T-helper 2 cell (primary cell): ENCODE data around the gene KLF17.
"Not testable (repeated sequence)": the region's sequence is repeated elsewhere in the genome, so short reads cannot be mapped to it uniquely, and the experiment has no call there.

Experiments used
- DNase-seq, 5 experiments: peaks; one replicate each; pipeline versions ENCODE4 v3.0.0 to v3.0.0-alpha.2; 2012 to 2022

Gene KLF17

DNA sequence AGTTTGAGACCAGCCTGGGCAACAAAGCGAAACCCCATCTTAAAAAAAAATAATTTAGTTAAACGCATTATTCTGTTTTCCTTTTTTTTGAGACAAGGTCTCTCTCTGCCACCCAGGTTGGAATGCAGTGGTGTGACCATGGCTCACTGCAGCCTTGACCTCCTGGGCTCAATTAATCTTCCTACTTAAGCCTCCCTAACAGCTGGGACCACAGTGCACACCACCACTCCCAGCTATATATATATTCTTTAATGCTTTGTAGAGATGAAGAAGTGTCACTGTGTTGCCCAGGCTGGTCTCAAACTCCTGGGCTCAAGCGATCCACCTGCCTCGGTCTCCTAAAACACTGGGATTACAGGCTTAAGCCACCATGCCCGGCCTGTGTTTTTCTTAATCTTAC, 7.7 kb upstream of the KLF17 start:
- no peak for DNase-seq

DNA sequence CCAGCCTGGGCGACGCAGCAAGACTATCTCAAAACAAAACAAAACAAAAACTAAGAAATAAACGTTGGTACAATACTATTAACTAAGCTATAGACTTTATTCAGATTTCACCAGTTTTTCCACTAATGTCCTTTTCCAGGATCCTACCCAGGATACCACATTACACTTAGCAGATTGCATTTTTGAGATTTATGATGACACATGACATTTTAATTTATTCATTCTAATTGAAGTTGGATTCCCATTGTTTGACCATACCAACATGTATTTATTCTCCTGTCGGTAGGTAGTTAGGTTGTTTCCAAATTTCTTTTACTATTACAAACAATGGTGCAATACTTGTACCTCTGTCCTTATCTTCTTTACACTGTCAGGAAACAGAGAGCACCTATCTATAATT, 6.8 kb upstream of the KLF17 start:
- DNase-seq, result no peak

DNA sequence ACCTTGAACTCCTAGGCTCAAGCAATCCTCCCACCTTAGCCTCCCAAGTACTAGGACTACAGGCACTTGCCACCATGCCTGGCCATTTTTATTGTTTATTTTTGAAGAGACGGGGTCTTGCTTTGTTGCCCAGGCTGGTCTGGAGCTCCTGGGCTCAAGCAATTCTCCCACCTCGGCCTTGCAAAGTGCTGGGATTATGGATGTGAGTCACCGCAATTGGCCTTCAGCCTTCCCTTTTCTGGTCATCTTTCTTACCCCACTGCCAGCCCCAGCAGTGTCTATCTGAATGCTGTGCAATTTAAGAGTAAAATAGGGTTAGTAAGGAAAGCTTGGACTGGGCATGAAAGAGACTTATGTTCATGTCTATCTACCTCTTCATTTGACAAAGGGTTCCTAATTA, 6.1 kb upstream of the KLF17 start:
- no peak for DNase-seq

DNA sequence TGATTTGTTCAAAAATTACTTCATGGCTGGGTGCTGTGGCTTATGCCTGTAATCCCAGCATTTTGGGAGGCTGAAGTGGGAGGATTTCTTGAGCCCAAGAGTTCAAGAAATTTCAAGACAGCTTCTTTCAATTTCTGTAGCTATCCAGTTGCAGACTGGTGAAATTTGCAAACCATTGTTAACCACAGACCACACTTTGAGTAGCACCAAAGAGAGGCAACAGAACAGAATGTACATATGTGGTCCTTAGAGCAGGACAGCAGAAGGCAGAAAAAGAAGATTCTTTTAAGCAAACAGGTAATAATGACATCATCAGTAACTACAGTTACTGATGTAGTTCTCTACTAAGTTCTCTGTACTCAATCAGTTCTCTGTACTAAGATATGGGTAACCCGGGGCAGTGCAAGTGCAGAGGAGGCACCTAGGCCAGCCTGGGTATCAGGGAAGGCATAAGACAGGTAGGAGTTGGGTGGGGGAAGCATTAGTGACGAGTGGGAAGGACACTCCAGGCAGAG, 5.5 kb upstream of the KLF17 start:
- no peak for DNase-seq

DNA sequence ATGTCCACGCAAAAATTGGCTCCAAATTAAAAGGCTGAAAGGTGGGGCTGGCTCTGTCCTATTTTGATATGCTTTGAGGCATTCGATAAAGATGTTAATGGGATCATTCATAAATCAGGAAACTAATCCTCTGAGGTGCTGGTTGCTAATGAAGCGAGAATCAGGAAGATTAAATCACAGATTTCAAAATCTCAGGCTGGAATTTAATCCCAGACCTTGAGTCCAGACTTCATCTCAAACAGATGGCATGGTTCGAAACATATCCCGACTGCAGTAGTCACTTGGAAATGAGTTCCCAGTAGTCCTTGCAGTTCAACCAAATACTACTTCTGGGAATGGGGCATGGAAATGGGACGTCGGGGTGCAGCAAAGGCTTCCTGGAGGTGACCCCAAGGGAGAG, 4.5 kb upstream of the KLF17 start:
- DNase-seq, result no peak

- DNase-seq, result not testable (repeated sequence)
Measured at GRCh38 chr1:44117272-44117671, 1.3 kb upstream of the KLF17 start.

GRCh38 chr1:44119525-44119924, 904 bp downstream of the KLF17 start:
- no peak for DNase-seq

DNA sequence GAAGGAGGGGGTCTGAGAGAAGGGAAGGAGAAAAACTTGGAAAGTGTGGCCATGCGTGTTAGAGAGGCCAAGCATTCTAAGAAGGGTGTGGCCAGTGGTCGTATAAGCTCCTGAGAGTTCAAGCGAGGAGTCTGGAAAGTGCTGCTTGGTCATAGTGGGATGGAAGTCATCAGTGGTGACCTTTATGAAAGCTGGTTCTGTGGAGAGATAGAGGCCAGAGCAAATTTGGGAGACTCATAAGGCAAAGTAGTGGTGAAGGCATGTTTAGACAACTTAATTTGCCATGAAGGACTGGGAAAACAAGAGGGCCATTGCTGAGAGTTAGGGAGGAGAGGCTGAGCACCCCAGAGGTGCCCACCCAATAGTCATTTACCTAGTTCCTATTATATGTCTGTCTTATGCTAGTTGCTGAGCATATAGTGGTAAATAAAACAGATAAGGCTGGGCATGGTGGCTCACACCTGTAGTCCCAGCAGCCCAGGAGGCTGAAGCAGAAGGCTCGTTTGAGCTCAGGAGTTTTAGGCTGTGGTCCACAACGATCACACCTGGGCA, 1.9 kb downstream of the KLF17 start:
- no peak for DNase-seq

- no peak for DNase-seq
Measured at GRCh38 chr1:44129616-44130500, 11.2 kb downstream of the KLF17 start.

GRCh38 chr1:44131411-44131810, 12.8 kb downstream of the KLF17 start:
- no peak for DNase-seq

- DNase-seq, result no peak
Measured at GRCh38 chr1:44134071-44134920, 15.7 kb downstream of the KLF17 start.

- no peak for DNase-seq
Measured at GRCh38 chr1:44135886-44136285, 17.3 kb downstream of the KLF17 start.

DNA sequence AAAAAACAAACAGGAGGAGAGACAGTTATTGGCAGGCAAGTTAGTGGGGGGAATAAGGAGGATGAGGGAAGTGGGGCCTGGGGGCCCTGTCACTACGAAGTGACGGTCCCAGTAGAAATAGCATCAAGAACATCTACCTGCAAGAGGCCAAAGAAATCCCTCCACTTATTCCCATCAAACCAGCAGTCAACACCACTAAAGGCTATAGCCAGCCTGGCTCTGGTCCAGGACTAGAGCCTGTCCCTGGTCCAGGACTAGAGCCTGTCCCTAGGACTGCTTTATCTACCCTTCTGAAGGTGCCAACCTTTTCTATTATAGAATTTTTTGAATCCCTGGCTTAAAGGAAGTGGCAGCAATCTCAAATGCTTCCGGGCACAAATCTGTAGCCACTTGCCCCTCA, 19.6 kb downstream of the KLF17 start:
- DNase-seq, result no peak

GRCh38 chr1:44139565-44139964, 20.9 kb downstream of the KLF17 start:
- not testable (repeated sequence) for DNase-seq

DNA sequence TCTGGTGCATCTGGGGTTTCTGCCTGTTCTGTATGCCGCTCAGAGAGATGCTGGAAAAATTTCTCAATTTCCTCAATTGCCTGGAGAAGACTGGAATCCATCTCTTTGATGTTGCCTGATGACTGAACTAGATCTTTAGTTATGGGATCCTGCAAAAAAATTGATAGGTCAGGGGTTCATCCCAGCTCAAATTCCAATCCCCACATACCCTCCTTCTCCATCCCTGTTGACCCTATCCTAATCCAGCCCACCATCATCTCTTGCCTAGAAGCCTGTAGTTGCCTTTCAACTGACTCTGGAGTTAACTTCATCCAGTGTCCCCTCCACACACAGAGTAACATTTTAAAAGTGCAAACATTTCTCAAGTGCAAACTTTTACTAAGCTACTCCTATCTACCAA, 22.9 kb downstream of the KLF17 start, which contains the start of gene KLF18:
Gene KLF18 (minus strand): TSS at position 101 of the 400 bp plus-strand sequence. CDS start 0 bp downstream, at position 101.
- no peak for DNase-seq

DNA sequence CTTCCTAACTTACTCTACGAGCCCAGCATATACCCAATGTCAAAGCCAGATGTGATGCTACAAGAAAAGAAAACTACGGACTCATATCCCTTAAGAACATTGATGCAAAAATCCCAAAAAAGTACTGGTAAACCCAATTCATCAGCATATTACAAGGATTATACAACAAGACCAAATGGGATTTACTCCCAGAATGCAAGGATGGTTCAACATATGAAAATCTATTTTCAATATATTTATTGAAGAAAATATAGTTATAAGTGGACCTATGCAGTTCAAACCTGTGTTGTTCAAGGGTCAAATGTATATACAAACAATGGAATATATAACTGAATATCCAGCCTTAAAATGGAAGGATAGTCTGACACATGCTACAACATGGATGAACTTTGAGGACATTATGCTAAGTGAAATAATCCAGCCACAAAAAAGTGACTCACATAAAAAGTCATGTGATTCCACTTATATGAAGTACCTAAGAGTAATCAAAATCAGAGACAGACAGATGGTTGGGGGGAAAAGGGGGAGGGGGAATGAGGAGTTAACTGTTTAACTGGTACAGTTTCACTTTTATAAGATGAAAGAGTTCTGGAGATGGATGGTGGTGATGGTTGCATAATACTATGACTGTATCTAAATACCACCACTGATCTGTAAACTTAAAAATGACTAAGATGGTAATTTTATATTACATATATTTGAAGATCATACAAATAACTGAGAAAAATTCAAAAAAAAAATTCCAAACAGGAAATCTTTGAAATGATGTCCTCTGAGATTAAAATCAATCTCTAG, 26.5 kb downstream of the KLF17 start:
- no peak for DNase-seq

- no peak for DNase-seq
Measured at GRCh38 chr1:44146536-44147361, 28.1 kb downstream of the KLF17 start.

- no peak for DNase-seq
Measured at GRCh38 chr1:44147582-44147981, 29.0 kb downstream of the KLF17 start.

- no peak for DNase-seq
Measured at GRCh38 chr1:44151332-44151731, 32.7 kb downstream of the KLF17 start.

DNA sequence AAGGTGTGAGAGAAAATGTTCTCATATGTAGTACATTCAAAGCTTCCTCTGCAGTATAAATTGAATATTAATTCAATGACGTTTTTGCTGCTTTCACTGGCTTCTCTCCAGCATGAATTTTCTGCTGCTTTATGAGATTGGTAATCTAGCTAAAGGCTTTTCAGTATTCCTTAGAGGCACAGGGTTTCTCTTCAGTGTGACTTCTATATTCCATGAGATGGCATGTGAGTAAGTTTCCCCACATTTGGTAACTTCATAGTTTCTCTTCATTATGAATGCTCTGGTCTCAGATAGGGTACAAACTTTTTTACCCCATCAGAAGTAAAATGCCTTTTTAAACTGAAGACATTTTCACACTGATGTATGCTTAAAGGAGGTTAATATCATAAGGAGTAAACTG, 33.2 kb downstream of the KLF17 start:
- no peak for DNase-seq

DNA sequence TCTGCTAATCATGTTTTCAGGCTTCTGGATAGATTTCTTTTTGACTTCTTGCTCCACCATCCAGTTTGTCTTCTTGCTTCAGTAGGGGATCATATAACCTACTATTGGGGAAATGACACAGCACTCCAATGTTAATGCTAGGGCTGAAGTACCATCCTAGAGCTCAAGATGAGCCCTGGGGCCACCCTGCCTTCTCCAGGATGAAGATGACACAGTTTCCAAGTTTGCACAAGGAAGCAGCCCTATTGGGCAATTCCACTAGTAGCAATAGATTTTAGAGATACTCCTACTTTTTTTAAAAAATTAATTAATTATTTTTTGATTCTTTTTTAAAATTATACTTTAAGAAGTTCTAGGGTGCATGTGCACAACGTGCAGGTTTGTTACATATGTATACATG, 34.1 kb downstream of the KLF17 start:
- DNase-seq, result no peak
